Measurements from ENCODE around the gene ZW10. TPM values are rescaled to one million over a fixed set of nuclear protein-coding genes. Genes with fewer than 3 reads are reported as not detected.

ZW10 gene
- total and polyA plus RNA-seq, 10 of the 15 experiments (the other 5 are each of a cell fraction or from before 2014, with no cell fraction given) = 5.4 to 32.0 (median 17.3) TPM

GRCh38 chr11:113730887-113731726, 42.4 kb downstream of the ZW10 start (continued):
- no peak for TF ChIP-seq KLF5 (IDR thresholded peaks at IDR 0.05; ENCODE audit: partially characterized antibody)
- TF ChIP-seq, protein P1, sequence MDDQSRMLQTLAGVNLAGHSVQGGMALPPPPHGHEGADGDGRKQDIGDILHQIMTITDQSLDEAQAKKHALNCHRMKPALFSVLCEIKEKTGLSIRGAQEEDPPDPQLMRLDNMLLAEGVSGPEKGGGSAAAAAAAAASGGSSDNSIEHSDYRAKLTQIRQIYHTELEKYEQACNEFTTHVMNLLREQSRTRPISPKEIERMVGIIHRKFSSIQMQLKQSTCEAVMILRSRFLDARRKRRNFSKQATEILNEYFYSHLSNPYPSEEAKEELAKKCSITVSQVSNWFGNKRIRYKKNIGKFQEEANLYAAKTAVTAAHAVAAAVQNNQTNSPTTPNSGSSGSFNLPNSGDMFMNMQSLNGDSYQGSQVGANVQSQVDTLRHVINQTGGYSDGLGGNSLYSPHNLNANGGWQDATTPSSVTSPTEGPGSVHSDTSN (IDR thresholded peaks at IDR 0.05; ENCODE audit: insufficient replicate concordance, low read depth, low read length) = no peak

- no peaks in the 10 kb centered on the region for H3K79me2 ChIP-seq (ENCODE audit: control insufficient read depth, insufficient read depth, low read length)
- no peaks in the 10 kb centered on the region for H3K4me1 ChIP-seq (ENCODE audit: control insufficient read depth, insufficient read depth, low read length)
- intact Hi-C loops (cut with micrococcal nuclease; ENCODE audit: unreplicated experiment) = no loop called here
- no peaks in the 10 kb centered on the region for H3K27me3 ChIP-seq (replicated peaks in 1 of 2; ENCODE audit: control insufficient read depth in 2 of 2, insufficient read depth in 2 of 2, low read length in 1 of 2)
- ChIA-PET SMC1A (ENCODE audit: uncharacterized antibody, unreplicated experiment) (interaction anchor here (1.5 to 2.9 kb wide), 2 partner anchors 10 to 142 kb away, joined by 4 to 6 read pairs; no protein-coding TSS in a partner anchor), POLR2A (interaction anchor here (0.6 kb wide), 1 partner anchor 58 kb away, joined by 3 read pairs; no protein-coding TSS in a partner anchor), RAD21 (ENCODE audit: unreplicated experiment) (no interaction called here), CTCF (interaction anchor here (0.9 to 1.5 kb wide), 2 partner anchors 67 to 196 kb away, joined by 3 to 5 read pairs; no protein-coding TSS in a partner anchor)
- FAIRE-seq (no peak), ATAC-seq (no peak), DNase-seq (ENCODE audit: low read depth, low spot score) (no peak)
- no peak overlapping the region for H3K4me2 ChIP-seq (ENCODE audit: control insufficient read depth, insufficient read depth)
- no TSS peak for BruUV-seq (replicated peaks)
- peaks cover 0 to 11% of the 10 kb centered on the region in 2 experiments; a peak in 2 of 4 replicates for H3K36me3 ChIP-seq (ENCODE audit: control insufficient read depth in 2 of 2, insufficient read depth in 2 of 2, low read length in 1 of 2)
- H3K9me3 ChIP-seq (replicated peaks; ENCODE audit: control insufficient read depth, insufficient read depth, low read length) = no peaks in the 10 kb centered on the region
- H3K9ac ChIP-seq (ENCODE audit: control insufficient read depth, insufficient read depth, low read length) = no peak overlapping the region
- WGBS (ENCODE audit: insufficient coverage, insufficient replicate concordance, low lambda C conversion rate, missing lambda C conversion rate) = 85% methylated on average over 5 of the region's 5 CpGs
- in situ Hi-C loops (cut with MboI) = no loop called here
- H3K27ac ChIP-seq (ENCODE audit: control insufficient read depth, insufficient read depth) = no peak overlapping the region
- H3K4me3 ChIP-seq = no peak overlapping the region
- H2AFZ ChIP-seq (ENCODE audit: control insufficient read depth, low read depth, low read length) = no peak overlapping the region
- H4K20me1 ChIP-seq (ENCODE audit: control insufficient read depth, insufficient read depth) = no peaks in the 10 kb centered on the region
- TF ChIP-seq NFIC (IDR thresholded peaks at IDR 0.05; ENCODE audit: low read depth, low read length) (no peak), BCL11A (IDR thresholded peaks at IDR 0.05; ENCODE audit: low read depth, low read length) (no peak), CHD1 (IDR thresholded peaks at IDR 0.05; ENCODE audit: low read depth, low read length) (no peak), E2F8 (IDR thresholded peaks at IDR 0.05; ENCODE audit: low read depth, partially characterized antibody) (no peak), RAD51 (IDR thresholded peaks at IDR 0.05) (no peak), JUND (IDR thresholded peaks at IDR 0.05; ENCODE audit: low read depth, low read length) (no peak), TCF7 (IDR thresholded peaks at IDR 0.05; ENCODE audit: borderline replicate concordance) (no peak), TAF1 (IDR thresholded peaks at IDR 0.05; ENCODE audit: borderline replicate concordance, low read depth, low read length) (no peak), SUPT20H (IDR thresholded peaks at IDR 0.05; ENCODE audit: borderline replicate concordance, control insufficient read depth, low read depth, low read length) (no peak), LARP7 (IDR thresholded peaks at IDR 0.05) (no peak), TARDBP (IDR thresholded peaks at IDR 0.05; ENCODE audit: borderline replicate concordance) (no peak), FOXM1 (IDR thresholded peaks at IDR 0.05; ENCODE audit: low read depth, low read length) (no peak), IRF4 (IDR thresholded peaks at IDR 0.05; ENCODE audit: low read depth, low read length) (no peak)
These were observed 44.0 kb downstream of the ZW10 start for GRCh38 chr11:113729456-113729855.

Measured in GM12878 (cell line).